HG03460 (cell line): Measurements from ENCODE around the gene CLSTN2.
A peak's percentile ranks its signal among the peaks of the same experiment; 100 is the strongest.

Experiments used
- ATAC-seq: cut with Tn5 transposase; IDR thresholded peaks from one replicate; pipeline ENCODE4 v1.9.1; 2021; ENCODE audit not compliant: unreplicated experiment

CLSTN2 gene

DNA sequence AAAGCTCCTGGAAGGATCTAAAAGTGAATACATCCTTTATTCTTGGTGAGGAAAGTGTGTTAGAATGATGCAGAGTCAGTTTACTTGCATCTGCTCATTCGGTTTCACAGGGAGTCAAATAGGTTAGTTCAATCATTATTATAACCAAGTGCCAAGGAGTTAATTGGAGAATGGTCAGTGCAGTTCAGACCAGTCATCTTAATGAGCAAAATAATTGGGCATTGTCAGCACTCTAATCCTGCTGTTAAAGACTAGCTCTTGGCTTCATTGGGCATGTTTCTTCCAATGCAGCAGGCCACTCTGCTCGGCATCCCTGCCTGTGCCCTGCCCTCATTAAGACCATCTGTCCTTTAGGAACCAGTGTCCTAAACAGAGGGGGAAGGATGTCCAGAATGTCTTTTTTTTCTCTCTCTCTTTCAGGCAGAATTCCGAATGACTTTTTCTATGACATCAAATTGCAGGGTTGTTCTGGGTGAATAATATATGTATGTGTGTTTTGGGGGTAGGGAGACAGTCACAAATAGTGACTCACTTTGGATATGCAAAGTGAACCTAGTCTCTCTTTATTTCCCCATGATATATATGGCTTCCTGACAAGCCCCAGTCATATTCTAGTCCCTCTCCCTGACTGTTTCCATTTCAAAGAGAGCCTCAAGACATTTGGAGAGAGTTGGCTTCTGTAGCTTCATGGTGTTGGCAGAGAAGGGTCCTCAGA is 537.5 kb downstream of the CLSTN2 start:
- ATAC-seq, result no peak

DNA sequence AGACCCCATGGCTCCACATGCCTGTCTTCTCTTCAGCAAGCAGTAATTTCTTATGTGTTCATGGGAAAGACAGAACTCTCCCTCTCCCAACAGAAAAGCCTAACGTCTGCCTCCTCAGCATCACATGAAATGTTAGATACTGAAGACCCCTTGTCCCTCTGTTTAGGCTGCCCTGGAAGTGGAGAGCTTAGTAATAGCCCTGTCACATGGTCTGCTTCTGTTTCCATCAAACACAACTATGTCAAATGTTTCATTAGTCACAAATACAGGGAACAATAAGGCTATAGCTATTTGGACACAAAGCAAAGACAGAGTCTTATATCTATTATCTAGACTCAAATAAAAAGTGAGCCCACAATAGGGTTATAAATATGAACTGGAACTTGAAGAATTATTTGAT is 552.6 kb downstream of the CLSTN2 start:
- no peak for ATAC-seq

DNA sequence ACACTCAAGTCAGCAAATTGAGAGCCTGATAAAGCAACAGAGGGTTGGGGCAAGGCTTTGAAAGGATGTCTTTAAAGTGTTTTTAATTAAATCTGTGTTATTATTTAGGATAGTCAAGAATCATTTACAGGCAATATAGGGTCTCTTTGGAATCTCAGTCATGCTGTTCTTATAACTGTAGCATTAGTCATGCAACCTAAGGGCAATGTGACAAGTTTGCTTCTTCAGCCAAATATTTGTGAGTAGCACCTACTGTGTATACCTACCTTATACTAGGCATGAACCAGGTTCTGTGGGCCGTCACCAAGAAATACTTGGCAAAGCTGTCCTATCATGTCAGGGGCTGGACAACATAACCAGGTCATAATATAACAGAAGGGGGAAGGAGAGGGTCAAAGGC is 558.3 kb downstream of the CLSTN2 start:
- no peak for ATAC-seq

DNA sequence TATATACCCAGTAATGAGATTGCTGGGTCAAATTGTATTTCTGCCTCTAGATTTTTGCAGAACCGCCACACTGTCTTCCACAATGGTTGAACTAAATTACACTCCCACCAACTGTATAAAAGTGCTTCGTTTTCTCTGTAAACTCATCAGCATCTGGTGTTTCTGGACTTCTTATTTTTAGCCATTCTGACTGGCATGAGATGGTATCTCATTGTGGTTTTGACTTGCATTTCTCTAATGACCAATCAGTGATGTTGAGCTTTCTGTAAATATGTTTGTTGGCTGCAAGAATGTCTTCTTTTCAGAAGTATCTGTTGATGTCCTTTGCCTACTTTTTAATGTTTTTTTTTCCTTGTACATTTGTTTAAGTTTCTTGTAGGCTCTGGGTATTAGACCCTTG is 560.0 kb downstream of the CLSTN2 start:
- ATAC-seq, result no peak

DNA sequence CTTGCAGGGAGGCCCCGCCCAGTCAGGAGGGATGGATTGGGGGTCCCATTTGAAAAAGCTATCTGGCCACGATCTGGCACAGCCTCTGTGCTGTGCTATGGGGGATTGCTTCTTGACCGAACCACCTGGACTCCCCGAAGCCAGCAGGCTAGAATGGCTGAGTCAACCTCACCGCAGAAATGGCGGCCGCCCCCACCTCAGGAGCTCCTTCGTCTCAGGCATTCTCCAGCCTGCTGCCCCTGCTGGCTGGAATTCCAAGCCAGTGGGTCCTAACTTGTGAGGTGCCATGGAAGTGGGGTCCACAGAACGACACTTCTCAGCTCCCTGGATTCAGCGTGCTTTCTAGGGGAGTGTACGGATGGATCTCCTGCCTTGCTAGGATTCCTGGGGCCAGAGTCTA is 562.3 kb downstream of the CLSTN2 start:
- ATAC-seq, result no peak

DNA sequence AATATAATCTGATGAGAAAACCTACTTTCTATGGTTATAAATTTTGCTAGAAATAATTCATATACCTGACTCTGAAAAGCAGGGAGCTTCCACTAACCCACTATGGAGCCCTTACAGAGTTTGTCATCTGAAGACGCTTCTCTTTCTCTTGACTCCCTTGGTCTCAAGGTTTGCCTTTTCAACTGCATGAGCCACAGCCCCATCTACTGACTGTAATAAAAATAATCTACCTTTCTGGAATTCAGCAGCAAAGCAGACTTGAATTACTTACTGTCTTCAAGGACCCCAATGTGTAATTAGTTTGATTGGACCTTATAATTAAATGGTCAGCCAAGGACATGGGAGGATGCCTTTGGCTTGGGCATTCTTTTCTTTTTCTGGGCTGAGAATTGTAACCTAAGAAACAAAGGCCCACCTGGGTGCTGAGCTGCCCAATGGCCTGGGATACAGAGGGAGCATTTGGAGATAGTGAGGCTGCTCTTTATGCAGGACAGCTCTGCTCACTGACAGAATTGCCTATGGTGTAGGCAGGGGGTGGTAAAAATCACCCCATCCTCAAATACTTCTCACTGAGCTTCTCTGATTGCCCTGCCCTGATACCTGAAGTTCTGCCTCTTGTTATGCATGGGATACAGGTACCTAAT is 564.3 kb downstream of the CLSTN2 start:
- no peak for ATAC-seq

DNA sequence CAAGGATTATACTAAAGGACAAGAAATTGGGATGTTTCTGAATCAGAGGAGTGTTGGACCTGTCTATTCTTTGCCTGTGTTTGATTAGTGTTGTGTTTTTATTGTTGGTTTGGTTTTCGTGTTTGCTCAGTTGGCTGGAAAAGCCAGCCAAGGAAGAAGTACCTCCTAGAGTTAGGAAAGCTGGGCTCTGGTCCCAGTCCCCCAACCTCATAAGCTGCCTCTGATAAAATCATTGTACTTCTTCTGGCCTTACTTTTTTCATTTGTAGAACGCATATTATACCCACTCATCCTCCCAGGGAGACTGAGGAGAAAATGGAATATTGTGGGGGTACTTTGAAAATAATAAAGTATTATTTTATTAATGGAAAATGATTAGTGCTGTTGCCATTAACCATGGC is 565.5 kb downstream of the CLSTN2 start:
- no peak for ATAC-seq

DNA sequence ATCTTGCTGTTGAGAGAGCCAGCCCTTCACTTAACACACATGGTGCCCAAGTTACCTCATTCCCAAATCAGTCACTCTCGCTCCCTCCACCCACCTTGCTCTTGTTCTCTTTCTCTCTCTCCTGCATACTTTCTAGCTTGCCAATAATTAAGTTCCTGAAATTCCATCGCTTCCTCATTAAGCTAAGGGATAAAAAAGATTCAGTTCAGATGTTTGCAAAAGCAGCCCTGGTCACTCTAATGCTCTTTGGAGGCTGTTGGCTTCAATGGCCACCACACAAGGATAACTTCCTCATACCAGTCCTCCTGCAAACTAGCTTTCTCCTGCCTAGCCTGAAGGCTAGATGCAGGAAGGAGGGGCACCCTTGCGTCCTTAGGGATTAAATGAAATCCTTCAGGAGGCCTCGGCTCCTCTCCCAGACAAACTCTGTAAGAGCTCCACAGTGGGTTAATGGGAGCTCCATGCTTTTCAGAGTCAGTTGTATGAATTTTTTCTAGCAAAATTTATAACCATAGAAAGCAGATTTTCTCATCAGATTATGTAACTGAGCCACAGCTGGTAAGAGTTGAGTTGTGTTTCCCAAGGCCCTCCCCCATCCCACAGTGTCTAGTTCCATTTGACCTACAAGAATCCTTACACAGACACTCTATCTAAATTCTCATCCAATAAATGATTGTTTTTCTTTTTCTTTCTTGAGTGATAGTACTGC is 566.2 kb downstream of the CLSTN2 start:
- no peak for ATAC-seq

DNA sequence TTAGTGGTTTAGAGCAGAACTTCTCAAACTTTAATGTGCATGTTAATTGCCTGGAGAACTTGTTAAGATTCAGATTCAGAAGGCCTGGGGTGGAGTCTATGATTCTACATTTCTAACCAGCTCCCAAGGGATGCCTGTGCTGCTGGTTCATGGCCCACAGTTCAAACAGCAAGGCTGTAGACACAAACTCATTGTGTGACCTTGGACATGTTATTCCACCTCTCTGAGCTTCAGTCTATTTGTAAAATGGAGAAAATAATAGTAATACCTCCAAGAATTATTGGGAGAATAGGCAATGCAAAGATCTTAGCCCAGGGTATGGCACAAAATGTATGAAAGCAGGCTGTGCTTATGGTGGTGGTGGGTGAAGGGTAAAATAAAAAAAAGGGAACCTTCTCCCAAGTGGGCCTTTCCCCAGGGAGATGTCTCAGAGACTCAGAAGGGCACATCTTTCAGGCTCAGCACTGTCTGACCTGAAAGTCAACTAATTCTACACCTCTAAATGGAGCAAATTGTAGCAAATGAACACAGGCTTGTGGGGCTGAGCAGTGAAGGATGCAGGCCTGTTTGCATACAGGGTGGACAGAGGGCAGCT is 566.9 kb downstream of the CLSTN2 start:
- no peak for ATAC-seq

DNA sequence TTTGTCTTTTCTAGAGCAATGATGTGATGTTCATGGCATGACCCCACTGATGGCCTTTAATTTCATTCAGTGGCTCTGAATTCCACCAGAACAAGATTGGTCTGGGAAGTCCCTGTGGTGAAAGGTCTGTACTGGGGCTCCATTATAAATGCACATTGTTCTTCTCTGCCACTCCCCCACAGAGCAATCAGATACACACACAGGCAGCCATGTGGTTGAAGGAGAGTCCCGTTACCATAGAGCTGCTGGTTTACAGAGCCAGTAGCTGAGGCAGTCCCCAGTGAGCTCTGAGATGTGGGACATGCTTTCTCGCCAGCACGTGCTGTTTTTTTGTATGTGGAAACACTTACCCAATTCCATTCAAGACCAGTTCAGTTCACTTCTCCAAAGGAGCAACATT is 570.2 kb downstream of the CLSTN2 start:
- ATAC-seq, result peak; percentile 84

DNA sequence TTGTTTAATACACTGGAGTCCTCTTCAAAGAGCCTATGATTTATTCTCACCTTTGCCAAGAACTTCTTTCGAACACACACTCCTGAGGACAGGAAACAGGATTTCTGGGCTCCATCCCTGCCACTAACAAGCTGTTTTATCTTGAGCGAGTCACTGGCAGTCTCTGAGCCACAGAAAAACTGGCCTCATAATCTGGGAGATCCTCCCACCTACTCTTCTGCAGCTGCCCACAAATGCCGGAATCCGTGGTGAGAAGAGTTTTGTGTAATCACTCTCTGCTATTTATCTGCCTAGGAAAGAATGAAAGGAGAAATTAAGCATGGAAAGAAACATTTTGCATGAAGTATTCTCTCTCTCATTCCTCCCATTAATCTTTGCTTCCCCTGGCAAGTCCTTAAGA is 570.9 kb downstream of the CLSTN2 start:
- ATAC-seq, result no peak

DNA sequence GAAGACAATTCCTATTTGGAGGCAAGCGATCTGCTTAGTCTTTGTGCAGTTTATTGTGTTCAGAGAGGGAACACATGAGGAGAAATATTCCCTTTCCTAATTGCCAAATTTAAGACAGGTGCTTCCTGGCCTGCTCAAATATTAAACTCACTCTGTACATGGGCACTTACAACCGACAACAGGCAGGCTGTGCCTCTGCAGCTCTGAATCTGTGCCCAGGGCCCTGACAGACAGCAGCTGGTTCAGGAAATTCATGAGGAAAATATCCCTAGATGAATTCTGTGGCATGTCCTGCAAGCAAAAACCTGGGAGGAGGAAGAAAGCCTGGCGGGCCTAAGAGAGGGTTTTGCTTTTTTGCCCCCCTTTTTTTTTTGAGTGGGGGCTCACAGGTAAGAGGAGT is 573.6 kb downstream of the CLSTN2 start:
- ATAC-seq, result no peak

DNA sequence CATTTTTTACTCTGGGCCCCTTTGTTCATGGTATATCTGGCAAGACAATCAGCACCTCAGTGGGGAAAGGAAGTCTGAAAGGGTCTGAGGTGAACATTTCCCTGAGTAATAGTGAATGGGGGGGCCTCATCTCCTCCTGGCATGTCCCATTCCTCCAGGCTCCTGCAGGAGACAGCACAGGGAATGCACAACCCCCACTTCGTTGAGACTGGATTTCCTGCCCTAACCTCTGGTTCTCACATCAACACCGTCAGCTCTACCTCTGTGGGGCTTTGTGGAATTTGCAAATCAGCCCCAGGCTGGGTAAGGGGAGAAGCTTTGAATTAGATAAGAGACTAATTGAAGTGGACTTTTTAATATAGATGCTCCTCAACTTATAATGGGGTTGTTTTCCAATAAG is 574.5 kb downstream of the CLSTN2 start:
- no peak for ATAC-seq

DNA sequence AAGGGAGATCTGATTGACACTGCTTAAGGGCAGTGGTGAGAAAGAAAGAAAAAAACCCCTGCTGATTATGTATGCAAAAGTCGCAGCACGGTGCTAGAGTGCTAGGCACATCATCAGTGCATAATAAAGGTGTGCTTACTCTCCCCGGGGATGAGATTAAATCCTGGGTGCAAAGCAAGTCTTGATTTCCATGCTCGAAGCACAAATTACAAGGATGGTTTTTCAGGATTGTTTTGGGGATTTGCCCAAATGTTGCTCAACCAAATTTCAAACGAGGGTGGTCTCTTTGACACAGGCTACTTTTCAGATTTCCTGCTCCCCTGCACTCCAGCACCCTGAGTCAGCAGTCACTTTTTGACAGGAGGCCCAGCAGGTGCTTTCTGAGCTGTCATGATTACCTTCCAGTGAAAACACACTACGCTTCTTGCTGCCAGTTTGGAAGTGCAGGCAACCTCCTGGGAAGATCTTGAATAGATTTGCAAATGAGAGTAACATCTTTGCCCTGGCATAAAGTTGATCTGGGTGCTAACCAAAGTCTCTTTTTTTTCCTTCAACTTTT is 575.4 kb downstream of the CLSTN2 start:
- no peak for ATAC-seq

DNA sequence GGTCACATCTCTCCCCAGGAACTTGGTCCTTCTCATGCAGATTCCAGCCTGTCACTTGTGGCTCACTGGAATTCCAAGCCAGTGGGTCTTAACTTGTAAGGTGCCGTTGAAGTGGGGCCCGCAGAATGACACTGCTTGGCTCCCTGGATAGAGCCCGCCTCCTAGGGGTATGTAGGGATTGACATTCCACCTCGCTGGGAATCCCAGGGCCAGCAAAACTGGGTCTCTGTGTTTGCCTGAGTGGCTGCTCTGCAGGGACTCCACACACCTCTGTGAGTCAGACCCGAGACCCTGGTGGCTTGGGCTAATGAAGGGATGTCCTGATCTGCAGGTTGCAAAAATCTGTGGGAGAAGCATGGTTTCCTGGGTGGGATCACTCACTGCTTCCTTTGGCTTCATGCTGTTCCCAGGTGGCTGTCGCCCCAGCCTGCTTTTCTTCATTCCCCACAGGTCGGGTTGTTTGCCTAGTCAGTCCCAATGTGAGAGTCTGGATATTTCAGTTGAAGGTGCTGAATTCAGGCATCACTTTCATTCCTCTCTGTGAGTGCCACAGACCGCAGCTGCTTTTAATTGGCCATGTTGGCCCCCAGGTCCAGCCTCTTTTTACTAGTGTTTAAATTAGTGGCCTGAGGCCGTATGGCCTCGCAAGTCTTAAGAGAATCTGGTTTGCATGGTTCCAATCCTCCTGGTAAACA is 586.9 kb downstream of the CLSTN2 start:
- no peak for ATAC-seq

DNA sequence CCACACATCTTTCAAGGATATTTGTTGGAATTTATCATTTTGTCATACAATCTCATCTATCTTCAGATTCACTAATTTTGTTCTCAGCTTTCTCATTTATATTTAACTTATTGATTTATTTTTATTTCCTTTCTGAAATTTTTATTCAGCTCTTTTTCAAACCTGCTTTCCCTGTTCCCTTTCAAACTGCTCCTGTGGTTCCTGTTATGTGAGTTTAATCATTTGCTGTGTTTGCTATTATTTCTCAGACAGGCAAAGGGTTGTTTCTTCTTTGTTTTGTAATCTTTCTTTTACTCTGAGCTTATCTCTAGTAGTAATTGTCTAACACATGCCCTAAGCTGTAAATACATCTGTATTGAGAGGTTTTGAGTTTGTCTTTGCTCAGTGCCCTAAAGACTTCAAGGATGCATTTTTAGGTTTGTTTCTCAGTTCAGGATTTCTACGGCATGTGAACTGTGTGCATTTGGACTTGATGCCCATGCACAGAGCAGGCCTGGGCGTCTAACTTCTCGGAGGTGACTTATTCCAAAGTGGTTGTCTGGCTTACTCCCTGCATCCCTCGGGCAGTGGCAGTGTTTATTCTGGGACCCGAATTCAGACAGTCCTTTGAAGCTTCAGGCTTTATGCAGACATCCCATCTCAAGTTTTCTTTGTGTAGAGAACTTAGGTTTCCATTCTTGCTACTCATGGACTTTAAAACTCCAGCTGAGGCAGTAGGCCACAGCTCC is 587.8 kb downstream of the CLSTN2 start:
- ATAC-seq, result no peak

DNA sequence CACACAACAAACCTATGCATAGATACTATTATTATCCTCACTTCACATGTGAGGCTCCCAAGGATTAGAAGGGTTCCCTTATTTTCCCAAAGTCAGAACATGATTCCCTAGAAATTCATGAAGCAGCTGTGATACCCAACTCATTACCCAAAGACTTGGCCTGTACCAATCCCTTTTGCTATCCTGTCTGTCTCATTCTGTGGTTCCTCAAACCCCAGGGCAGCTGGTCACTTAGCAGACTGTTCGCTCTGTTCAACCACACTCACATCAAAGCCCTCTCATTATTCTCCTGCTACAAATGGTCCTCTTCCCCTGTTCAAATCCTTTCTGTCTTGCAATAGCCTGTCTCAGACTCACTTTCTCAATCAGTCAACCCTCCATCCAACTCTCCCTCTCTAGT is 588.6 kb downstream of the CLSTN2 start:
- ATAC-seq, result no peak

DNA sequence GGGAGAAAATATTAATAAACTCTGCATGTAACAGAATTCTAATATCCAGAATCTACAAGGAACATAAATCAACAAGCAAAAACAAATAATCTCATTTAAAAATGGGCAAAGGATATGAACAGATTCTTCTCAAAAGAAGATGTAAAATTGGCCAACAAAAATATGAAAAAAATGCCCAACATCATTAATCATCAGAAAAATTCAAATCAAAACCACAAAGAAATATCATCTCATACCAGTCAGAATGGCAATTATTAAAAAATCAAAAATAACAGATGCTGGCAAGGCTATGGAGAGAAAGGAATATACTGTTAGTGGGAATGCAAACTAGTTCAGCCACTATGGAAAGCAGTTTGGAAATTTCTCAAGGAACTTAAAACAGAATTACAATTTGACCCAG is 592.2 kb downstream of the CLSTN2 start:
- no peak for ATAC-seq

DNA sequence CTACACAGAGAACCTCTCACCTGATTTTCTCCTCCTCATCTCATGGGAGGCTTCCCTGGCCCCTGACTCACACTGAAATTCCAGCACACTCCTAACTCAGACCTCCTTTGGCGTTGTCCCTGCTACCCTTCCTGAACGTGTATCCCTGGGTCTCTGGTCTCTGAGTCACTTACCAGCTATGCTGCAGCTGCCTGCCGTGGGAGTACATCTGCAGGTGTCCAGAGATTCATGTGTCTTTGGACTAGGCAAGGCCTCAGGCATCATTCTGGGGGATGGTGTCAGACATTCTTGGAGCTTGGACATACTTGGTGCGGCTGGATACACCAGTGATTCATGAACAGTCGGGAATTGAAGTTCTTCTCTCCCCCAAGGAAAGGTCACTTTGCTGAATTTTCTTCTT is 594.1 kb downstream of the CLSTN2 start:
- no peak for ATAC-seq

DNA sequence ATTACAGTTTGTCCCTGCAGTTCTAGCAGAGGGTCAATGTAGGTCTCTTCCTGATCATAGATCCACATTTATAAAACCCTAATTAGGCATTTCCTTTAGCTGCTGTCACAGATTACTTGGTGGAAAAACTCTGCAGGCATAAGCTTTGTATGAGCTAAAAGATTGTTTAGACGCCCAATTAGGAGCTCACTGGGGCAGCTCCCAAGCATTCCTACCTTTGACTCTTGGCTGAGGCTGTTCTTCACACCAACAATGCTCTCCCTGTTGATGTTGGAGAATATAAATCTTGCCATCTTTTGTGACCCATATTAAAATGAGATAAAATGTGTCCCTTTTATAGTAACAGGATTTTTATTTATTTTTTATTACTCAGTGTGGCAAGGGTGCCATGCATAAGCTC is 594.6 kb downstream of the CLSTN2 start:
- no peak for ATAC-seq
